Measurements from ENCODE around the gene ST6GALNAC4. TPM values are rescaled to one million over a fixed set of nuclear protein-coding genes. Genes with fewer than 3 reads are reported as not detected.
A peak's percentile ranks its signal among the peaks of the same experiment; 100 is the strongest.
"Not testable (repeated sequence)": the region's sequence is repeated elsewhere in the genome, so short reads cannot be mapped to it uniquely, and the experiment has no call there.

The ST6GALNAC4 gene
- total RNA-seq, 1 experiment from 2014 or later = 25.7 TPM

DNA sequence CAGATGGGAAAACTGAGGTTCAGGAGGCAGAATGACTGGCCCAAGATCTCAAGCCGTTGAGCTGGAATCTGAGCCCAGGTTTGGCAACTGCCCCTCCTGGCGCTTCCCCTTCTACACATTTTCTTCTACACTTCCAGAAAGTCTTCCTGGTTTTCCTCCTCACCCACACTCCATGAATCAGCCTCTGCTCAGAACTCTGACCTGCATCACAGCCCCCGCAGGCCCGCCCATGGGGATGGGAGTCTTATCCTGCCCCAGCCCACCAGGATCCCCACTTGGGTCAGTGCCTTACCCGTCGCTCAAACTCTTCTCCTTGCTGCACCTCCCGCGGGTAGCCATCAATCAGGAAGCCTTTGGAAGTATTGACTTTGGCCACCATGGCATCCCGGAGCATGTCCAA is 45.3 kb downstream of the ST6GALNAC4 start (continued):
- TF ChIP-seq FOXJ3 (CRISPR knock-in tag; IDR thresholded peaks at IDR 0.05; ENCODE audit: borderline replicate concordance) (no peak), SMAD4 (CRISPR knock-in tag; IDR thresholded peaks at IDR 0.05) (no peak), ZNF263 (CRISPR knock-in tag; IDR thresholded peaks at IDR 0.05; ENCODE audit: low read depth) (no peak), FOXK1 (CRISPR knock-in tag; IDR thresholded peaks at IDR 0.05) (no peak), MYBL2 (CRISPR knock-in tag; IDR thresholded peaks at IDR 0.05) (no peak)
- TF ChIP-seq, protein P1, sequence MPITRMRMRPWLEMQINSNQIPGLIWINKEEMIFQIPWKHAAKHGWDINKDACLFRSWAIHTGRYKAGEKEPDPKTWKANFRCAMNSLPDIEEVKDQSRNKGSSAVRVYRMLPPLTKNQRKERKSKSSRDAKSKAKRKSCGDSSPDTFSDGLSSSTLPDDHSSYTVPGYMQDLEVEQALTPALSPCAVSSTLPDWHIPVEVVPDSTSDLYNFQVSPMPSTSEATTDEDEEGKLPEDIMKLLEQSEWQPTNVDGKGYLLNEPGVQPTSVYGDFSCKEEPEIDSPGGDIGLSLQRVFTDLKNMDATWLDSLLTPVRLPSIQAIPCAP (CRISPR knock-in tag; IDR thresholded peaks at IDR 0.05) = no peak

DNA sequence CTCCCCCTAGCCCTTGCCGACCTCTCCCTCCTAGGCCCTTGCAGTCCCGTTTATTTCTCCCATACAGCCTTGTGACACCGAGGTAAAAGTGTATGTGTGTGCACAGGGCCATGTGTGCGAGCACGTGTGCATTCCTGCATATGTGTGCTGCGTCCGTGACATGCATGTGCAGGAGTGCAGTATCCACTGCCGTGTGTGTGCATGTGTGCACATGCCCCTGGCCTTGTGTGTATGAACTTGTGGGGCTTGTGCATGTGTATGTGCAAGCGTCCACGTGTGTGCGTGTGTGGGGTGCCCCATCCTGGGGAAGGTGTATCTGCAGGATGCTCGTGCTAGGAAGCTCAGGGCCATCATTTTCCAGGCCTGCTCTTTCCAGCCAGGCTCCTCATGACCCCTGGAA is 46.0 kb downstream of the ST6GALNAC4 start:
- Mint-ChIP-seq H3K36me3 (no peaks in the 10 kb centered on the region), H3K4me3 (no peak overlapping the region), H3K27ac (no peak overlapping the region), H3K9me3 (no peaks in the 10 kb centered on the region), H3K27me3 (ENCODE audit: low read depth) (no peaks in the 10 kb centered on the region), H3K4me1 (peaks cover 10% of the 10 kb centered on the region)
- no peak for TF ChIP-seq NR1H2 (CRISPR knock-in tag; IDR thresholded peaks at IDR 0.05)
- ChIA-PET POLR2A (no interaction called here), CTCF (interaction anchor here (1.8 to 4.2 kb wide), 13 partner anchors 11 to 381 kb away, joined by 5 to 115 read pairs (median 16); partner anchors contain the start of genes FPGS and TOR2A)
- ATAC-seq (no peak), DNase-seq (ENCODE audit: low spot score) (no peak)

DNA sequence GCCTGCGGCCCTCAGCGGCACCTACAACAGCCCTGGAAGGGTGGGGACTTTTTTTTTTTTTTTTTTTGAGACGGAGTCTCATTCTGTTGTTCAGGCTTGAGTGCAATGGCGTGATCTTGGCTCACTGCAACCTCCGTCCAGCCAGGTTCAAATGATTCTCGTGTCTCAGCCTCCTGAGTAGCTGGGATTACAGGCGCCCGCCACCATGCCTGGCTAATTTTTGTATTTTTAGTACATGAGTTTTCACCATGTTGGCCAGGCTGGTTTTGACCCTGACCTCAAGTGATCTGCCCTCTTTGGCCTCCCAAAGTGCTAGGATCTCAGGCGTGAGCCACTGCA is 46.7 kb downstream of the ST6GALNAC4 start:
- not testable (repeated sequence) for H3K9me3 Mint-ChIP-seq; H3K36me3 Mint-ChIP-seq; H3K27me3 Mint-ChIP-seq (ENCODE audit: low read depth); ATAC-seq; DNase-seq (ENCODE audit: low spot score); H3K27ac Mint-ChIP-seq; H3K4me3 Mint-ChIP-seq
- peaks cover 10% of the 10 kb centered on the region for H3K4me1 Mint-ChIP-seq
- POLR2A ChIA-PET = interaction anchor here (0.7 to 1.2 kb wide), 7 partner anchors 12 to 419 kb away, joined by 3 to 9 read pairs (median 3); partner anchors contain the start of genes CDK9, FPGS, LRSAM1 and RPL12
- TF ChIP-seq, protein P2, sequence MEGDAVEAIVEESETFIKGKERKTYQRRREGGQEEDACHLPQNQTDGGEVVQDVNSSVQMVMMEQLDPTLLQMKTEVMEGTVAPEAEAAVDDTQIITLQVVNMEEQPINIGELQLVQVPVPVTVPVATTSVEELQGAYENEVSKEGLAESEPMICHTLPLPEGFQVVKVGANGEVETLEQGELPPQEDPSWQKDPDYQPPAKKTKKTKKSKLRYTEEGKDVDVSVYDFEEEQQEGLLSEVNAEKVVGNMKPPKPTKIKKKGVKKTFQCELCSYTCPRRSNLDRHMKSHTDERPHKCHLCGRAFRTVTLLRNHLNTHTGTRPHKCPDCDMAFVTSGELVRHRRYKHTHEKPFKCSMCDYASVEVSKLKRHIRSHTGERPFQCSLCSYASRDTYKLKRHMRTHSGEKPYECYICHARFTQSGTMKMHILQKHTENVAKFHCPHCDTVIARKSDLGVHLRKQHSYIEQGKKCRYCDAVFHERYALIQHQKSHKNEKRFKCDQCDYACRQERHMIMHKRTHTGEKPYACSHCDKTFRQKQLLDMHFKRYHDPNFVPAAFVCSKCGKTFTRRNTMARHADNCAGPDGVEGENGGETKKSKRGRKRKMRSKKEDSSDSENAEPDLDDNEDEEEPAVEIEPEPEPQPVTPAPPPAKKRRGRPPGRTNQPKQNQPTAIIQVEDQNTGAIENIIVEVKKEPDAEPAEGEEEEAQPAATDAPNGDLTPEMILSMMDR (IDR thresholded peaks at IDR 0.05) = peak; percentile 4; the same call in 1 of the 2 replicates
- CTCF ChIA-PET = interaction anchor here (0.6 to 4.2 kb wide), 73 partner anchors 8 to 1577 kb away, joined by 3 to 115 read pairs (median 6); partner anchors contain the start of genes AK1, CDK9, CFAP157 and ENG

DNA sequence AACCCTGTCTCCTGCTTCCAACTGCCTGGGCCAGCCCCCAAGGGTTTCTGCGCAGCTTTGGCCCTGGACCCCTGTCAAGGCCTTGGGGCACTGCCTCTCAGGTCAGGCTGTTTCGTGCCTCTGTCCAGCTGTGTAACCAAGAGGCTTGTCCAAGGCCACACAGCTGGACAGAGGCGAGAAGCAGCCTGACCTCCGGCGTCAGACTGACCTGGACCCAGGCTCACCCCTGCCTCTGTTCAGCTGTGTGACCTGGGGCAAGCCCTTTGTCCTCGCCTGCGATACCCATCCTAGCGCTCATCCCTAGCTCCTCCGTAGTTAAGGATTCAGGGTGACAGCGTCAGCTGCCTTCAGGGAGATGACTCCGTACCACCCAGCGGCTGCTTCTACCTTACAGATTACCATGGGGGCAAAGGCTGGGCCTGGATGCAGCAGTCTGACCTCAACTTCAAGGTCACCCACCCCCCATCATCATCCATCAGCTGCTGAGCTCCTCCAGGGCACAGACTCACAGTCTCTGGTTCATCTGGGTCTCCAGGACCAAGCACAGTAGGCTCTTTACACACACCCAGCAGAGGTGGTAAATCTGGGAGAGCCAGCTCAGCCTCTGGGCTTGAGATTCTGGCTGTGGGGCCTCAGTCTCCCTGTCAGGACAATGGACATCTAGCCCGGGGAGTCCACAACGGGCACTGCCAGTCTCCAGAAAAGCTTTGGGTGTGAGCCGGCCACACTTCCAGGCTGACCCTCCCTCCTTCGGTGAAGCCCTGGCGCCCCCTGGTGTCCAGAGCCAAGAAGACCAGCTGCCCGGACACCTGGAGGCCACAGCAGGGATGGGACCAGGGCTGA is 47.3 kb downstream of the ST6GALNAC4 start:
- peak; percentile 96 for DNase-seq (ENCODE audit: low spot score)
- ChIA-PET CTCF (interaction anchor here (0.6 to 4.2 kb wide), 81 partner anchors 8 to 1784 kb away, joined by 3 to 115 read pairs (median 5); partner anchors contain the start of genes AK1, CDK9, CFAP157 and ENG), POLR2A (interaction anchor here (0.6 to 1.2 kb wide), 9 partner anchors 13 to 418 kb away, joined by 3 to 9 read pairs (median 3); partner anchors contain the start of genes CDK9, FPGS, LRSAM1 and RPL12)
- Mint-ChIP-seq H3K27ac (no peak overlapping the region; the same call in 1 of the 2 replicates), H3K36me3 (no peaks in the 10 kb centered on the region), H3K9me3 (no peaks in the 10 kb centered on the region), H3K27me3 (ENCODE audit: low read depth) (no peaks in the 10 kb centered on the region), H3K4me1 (peaks cover 10% of the 10 kb centered on the region), H3K4me3 (no peak overlapping the region)
- ATAC-seq = peak; percentile 89
- TF ChIP-seq KAT7 (CRISPR knock-in tag; IDR thresholded peaks at IDR 0.05; ENCODE audit: borderline replicate concordance) (no peak), TEAD4 (CRISPR knock-in tag; IDR thresholded peaks at IDR 0.05) (no peak), NR1H2 (CRISPR knock-in tag; IDR thresholded peaks at IDR 0.05) (no peak), RELA (CRISPR knock-in tag; IDR thresholded peaks at IDR 0.05; ENCODE audit: borderline replicate concordance) (no peak), FOXP1 (CRISPR knock-in tag; IDR thresholded peaks at IDR 0.05; ENCODE audit: borderline replicate concordance) (no peak), CREB1 (CRISPR knock-in tag; IDR thresholded peaks at IDR 0.05) (no peak), SMAD4 (CRISPR knock-in tag; IDR thresholded peaks at IDR 0.05) (no peak), ZNF396 (CRISPR knock-in tag; IDR thresholded peaks at IDR 0.05; ENCODE audit: borderline replicate concordance) (no peak), ZNF423 (CRISPR knock-in tag; IDR thresholded peaks at IDR 0.05) (0 out of 2 replicates have a peak, but pooled peaks have one; percentile 42), EMX1 (CRISPR knock-in tag; IDR thresholded peaks at IDR 0.05) (no peak), FOXK1 (CRISPR knock-in tag; IDR thresholded peaks at IDR 0.05) (no peak), GRHL2 (CRISPR knock-in tag; IDR thresholded peaks at IDR 0.05; ENCODE audit: insufficient replicate concordance, severe bottlenecking) (no peak)
- TF ChIP-seq, protein P3, sequence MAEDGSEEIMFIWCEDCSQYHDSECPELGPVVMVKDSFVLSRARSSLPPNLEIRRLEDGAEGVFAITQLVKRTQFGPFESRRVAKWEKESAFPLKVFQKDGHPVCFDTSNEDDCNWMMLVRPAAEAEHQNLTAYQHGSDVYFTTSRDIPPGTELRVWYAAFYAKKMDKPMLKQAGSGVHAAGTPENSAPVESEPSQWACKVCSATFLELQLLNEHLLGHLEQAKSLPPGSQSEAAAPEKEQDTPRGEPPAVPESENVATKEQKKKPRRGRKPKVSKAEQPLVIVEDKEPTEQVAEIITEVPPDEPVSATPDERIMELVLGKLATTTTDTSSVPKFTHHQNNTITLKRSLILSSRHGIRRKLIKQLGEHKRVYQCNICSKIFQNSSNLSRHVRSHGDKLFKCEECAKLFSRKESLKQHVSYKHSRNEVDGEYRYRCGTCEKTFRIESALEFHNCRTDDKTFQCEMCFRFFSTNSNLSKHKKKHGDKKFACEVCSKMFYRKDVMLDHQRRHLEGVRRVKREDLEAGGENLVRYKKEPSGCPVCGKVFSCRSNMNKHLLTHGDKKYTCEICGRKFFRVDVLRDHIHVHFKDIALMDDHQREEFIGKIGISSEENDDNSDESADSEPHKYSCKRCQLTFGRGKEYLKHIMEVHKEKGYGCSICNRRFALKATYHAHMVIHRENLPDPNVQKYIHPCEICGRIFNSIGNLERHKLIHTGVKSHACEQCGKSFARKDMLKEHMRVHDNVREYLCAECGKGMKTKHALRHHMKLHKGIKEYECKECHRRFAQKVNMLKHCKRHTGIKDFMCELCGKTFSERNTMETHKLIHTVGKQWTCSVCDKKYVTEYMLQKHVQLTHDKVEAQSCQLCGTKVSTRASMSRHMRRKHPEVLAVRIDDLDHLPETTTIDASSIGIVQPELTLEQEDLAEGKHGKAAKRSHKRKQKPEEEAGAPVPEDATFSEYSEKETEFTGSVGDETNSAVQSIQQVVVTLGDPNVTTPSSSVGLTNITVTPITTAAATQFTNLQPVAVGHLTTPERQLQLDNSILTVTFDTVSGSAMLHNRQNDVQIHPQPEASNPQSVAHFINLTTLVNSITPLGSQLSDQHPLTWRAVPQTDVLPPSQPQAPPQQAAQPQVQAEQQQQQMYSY (CRISPR knock-in tag; IDR thresholded peaks at IDR 0.05) = no peak
- TF ChIP-seq, protein P4, sequence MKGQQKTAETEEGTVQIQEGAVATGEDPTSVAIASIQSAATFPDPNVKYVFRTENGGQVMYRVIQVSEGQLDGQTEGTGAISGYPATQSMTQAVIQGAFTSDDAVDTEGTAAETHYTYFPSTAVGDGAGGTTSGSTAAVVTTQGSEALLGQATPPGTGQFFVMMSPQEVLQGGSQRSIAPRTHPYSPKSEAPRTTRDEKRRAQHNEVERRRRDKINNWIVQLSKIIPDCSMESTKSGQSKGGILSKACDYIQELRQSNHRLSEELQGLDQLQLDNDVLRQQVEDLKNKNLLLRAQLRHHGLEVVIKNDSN (CRISPR knock-in tag; IDR thresholded peaks at IDR 0.05) = no peak
- TF ChIP-seq, protein P2 (IDR thresholded peaks at IDR 0.05) = peak; percentile 92

Measured in WTC11 (cell line).